GM12878 (cell line): Measurements from ENCODE around the gene ADH6. TPM values are rescaled to one million over a fixed set of nuclear protein-coding genes. Genes with fewer than 3 reads are reported as not detected.

Experiments used
- ATAC-seq: fragments of 200-7000 bp; cut with Tn5 transposase; 3 replicates; pipeline ENCODE4 v1.9.1; 2020; ENCODE audit warnings: mild to moderate bottlenecking, moderate library complexity
- BruUV-seq: library from RNA; stranded (reverse); fragments of 400-500 nt; replicated peaks from 2 replicates; lab custom pipeline; 2021; lab: Mats Ljungman, UMichigan
- CTCF ChIA-PET: fragments of 300-600 bp; sonication (Branson Sonifier 250); formaldehyde crosslinking; extraction: SDS; loops from one replicate; lab custom pipeline; 2021; ENCODE audit warnings: inconsistent platforms; lab: Yijun Ruan, JAX
- POLR2A ChIA-PET: fragments of 350-600 bp; formaldehyde crosslinking; extraction: SDS; loops from one replicate; lab custom pipeline; 2021; ENCODE audit warnings: inconsistent platforms; lab: Charles Lee
- RAD21 ChIA-PET: fragments of 300-600 bp; sonication (Branson Sonifier 250); formaldehyde crosslinking; loops from one replicate; lab custom pipeline; 2023; ENCODE audit warnings: antibody characterized with exemption; ENCODE audit not compliant: unreplicated experiment; lab: Charles Lee
- SMC1A ChIA-PET: fragments of 300-600 bp; sonication (Branson Sonifier 250); formaldehyde crosslinking; loops from one replicate; lab custom pipeline; 2023; ENCODE audit not compliant: unreplicated experiment, uncharacterized antibody; lab: Charles Lee
- DNase-seq: peaks from one replicate; pipeline ENCODE4 v3.0.0-alpha.2; 2011; ENCODE audit warnings: low read depth, low spot score
- FAIRE-seq: peaks from 3 replicates; lab custom pipeline; 2011; peaks lifted over from hg19 to GRCh38; lab: Jason Lieb, UNC
- H2AFZ ChIP-seq: 2 replicates; pipeline ENCODE4 v1.6.0; 2011; ENCODE audit warnings: low read depth, low read length, control low read depth; ENCODE audit not compliant: control insufficient read depth
- H3K27ac ChIP-seq: 2 replicates; pipeline ENCODE4 v1.5.1; 2011; ENCODE audit warnings: control low read depth; ENCODE audit not compliant: control insufficient read depth, insufficient read depth
- H3K27me3 ChIP-seq, 2 experiments: replicated peaks in 1 of 2; 2 replicates each; pipeline versions ENCODE4 v1.6.0 to v1.6.1; 2011; ENCODE audit warnings: low read length in 1 of 2; ENCODE audit not compliant: control insufficient read depth in 2 of 2, insufficient read depth in 2 of 2
- H3K36me3 ChIP-seq, 2 experiments: 2 replicates each; pipeline ENCODE4 v1.5.1; 2011; ENCODE audit warnings: low read length in 1 of 2; ENCODE audit not compliant: control insufficient read depth in 2 of 2, insufficient read depth in 2 of 2
- H3K4me1 ChIP-seq: 2 replicates; pipeline ENCODE4 v1.6.1; 2011; ENCODE audit warnings: mild to moderate bottlenecking, low read length, moderate library complexity, mixed read lengths; ENCODE audit not compliant: control insufficient read depth, insufficient read depth
- H3K4me2 ChIP-seq: 2 replicates; pipeline ENCODE4 v1.6.0; 2011; ENCODE audit warnings: control low read depth; ENCODE audit not compliant: control insufficient read depth, insufficient read depth
- H3K4me3 ChIP-seq: fragments of 200-600 bp; sonication (generic); 2 replicates; pipeline ENCODE4 v1.5.1; 2016
- H3K79me2 ChIP-seq: 2 replicates; pipeline ENCODE4 v1.6.0; 2011; ENCODE audit warnings: low read length; ENCODE audit not compliant: control insufficient read depth, insufficient read depth
- H3K9ac ChIP-seq: 2 replicates; pipeline ENCODE4 v1.8.0; 2011; ENCODE audit warnings: low read length, control low read depth, mixed read lengths; ENCODE audit not compliant: control insufficient read depth, insufficient read depth
- H3K9me3 ChIP-seq: replicated peaks from 3 replicates; pipeline ENCODE4 v1.5.1; 2011; ENCODE audit warnings: mild to moderate bottlenecking, low read length; ENCODE audit not compliant: control insufficient read depth, insufficient read depth
- H4K20me1 ChIP-seq: 2 replicates; pipeline ENCODE4 v1.6.0; 2011; ENCODE audit not compliant: control insufficient read depth, insufficient read depth
- CBX3 ChIP-seq: fragments of 200-600 bp; sonication (generic); IDR thresholded peaks from 2 replicates; pipeline ENCODE4 v1.6.1; 2016; ENCODE audit warnings: low read depth, borderline replicate concordance
- EED ChIP-seq: sonication (generic); IDR thresholded peaks from 2 replicates; pipeline ENCODE4 v1.6.1; 2016; ENCODE audit warnings: antibody characterized with exemption, low read depth
- HDGF ChIP-seq: fragments of 450-650 bp; IDR thresholded peaks from 2 replicates; pipeline ENCODE4 v1.6.1; 2016; ENCODE audit warnings: antibody characterized with exemption
- HSF1 ChIP-seq: fragments of 150-350 bp; IDR thresholded peaks from 2 replicates; pipeline ENCODE4 v1.6.1; 2014; ENCODE audit warnings: mild to moderate bottlenecking, low read depth, low read length
- MTA2 ChIP-seq: fragments of 450-650 bp; IDR thresholded peaks from 2 replicates; pipeline ENCODE4 v1.6.1; 2016; ENCODE audit warnings: low read depth, mild to moderate bottlenecking, moderate library complexity
- PBX3 ChIP-seq: IDR thresholded peaks from 2 replicates; pipeline ENCODE4 v1.6.1; 2011; ENCODE audit warnings: mild to moderate bottlenecking, low read depth, low read length, moderate library complexity; ENCODE audit not compliant: insufficient replicate concordance
- WGBS: methylation state at CpG from one replicate; pipeline ENCODE4 v1.1.6; 2016; ENCODE audit warnings: low lambda C conversion rate; ENCODE audit not compliant: insufficient replicate concordance, insufficient coverage; ENCODE audit errors: missing lambda C conversion rate; 5-methylcytosine and 5-hydroxymethylcytosine counted together
- in situ Hi-C: fragments of 300-500 bp; cut with MboI; formaldehyde crosslinking; loops from 9 replicates; pipeline ENCODE4 v1.14.3; 2018; ENCODE audit warnings: mixed read lengths
- intact Hi-C: fragments of 100-400 bp; cut with micrococcal nuclease; formaldehyde crosslinking; loops from one replicate; pipeline ENCODE4 v1.14.2; 2022; ENCODE audit not compliant: unreplicated experiment
- polyA plus RNA-seq, 11 experiments: library from polyadenylated mRNA; depleted of rRNA in 4 of 11; unstranded in 6 of 11; stranded (reverse) in 5 of 11; fragments of >200 nt; fragmentation: Nextera tagmentation in 4 of 11; fragmentation: Illumina TruSeq in 1 of 11; extraction: Ambion mirVana in 4 of 11; extraction: Trizol in 1 of 11; gene quantifications; 1 replicate in 1 of 11; 2 replicates in 10 of 11; pipeline versions ENCODE4 v1.2.1 to v1.2.3, GENCODE V29; 2011 to 2016; ENCODE audit warnings: inconsistent platforms in 2 of 11, missing spikeins in 2 of 11, low read depth in 1 of 11
- total RNA-seq, 4 experiments: library from RNA; depleted of rRNA in 3 of 4; stranded (reverse); fragments of >200 nt in 3 of 4; fragmentation: Illumina TruSeq in 1 of 4; extraction: Trizol in 1 of 4; gene quantifications; 2 replicates each; pipeline versions ENCODE4 v1.2.1 to v1.2.3, GENCODE V29; 2013 to 2021
- TF ChIP-seq, protein P1 (sequence below): IDR thresholded peaks from 2 replicates; pipeline ENCODE4 v1.6.1; 2012; ENCODE audit warnings: mild to moderate bottlenecking, low read depth, low read length
- TF ChIP-seq, protein P2 (sequence below): IDR thresholded peaks from 2 replicates; pipeline ENCODE4 v1.6.1; 2012; ENCODE audit warnings: low read depth, low read length, improper control_type of control experiment
- TF ChIP-seq, protein P3 (sequence below): fragments of 450-650 bp; IDR thresholded peaks from 2 replicates; pipeline ENCODE4 v1.6.1; 2017; ENCODE audit warnings: low read depth, mild to moderate bottlenecking, moderate library complexity
- TF ChIP-seq, protein P4 (sequence below): fragments of 450-650 bp; IDR thresholded peaks from 2 replicates; pipeline ENCODE4 v1.6.1; 2017; ENCODE audit warnings: borderline replicate concordance

ADH6 gene
- total and polyA plus RNA-seq, 10 of the 15 experiments (the other 5 are each of a cell fraction or from before 2014, with no cell fraction given), result 0.03 to 0.16 TPM; not detected in 8

DNA sequence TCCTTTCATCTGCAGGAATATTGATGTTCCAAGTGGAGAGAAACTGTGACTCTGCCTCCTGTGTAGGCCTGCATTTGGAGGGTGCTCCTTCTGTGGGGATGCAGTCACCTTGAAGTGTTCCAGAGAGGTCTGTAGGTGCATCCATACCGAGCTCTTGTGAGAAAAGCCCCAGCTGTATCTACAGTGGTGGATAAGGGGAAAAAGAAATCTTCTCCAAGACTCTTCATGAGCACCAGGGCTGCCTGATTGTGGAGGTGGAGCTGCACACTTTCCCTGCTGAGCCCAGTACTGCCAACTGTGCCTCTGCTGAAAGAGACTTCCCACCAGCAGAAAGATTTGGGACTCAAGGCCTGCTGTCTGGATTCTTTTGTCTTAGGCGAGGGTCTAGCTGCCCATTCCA lies 39.9 kb downstream of the ADH6 start:
- Histone ChIP-seq H3K9me3 (no peaks in the 10 kb centered on the region), H3K27me3 (no peaks in the 10 kb centered on the region), H3K4me3 (no peak overlapping the region), H3K79me2 (no peaks in the 10 kb centered on the region), H2AFZ (no peak overlapping the region), H3K4me2 (no peak overlapping the region), H3K4me1 (no peaks in the 10 kb centered on the region), H3K9ac (no peak overlapping the region), H4K20me1 (no peaks in the 10 kb centered on the region), H3K36me3 (no peaks in the 10 kb centered on the region), H3K27ac (no peak overlapping the region)
- DNase-seq (no peak), FAIRE-seq (no peak), ATAC-seq (no peak)
- 6% methylated on average over 1 of the region's 2 CpGs for WGBS
- ChIA-PET POLR2A (no interaction called here), SMC1A (interaction anchor here (0.6 to 1.5 kb wide), 2 partner anchors 12 to 173 kb away, joined by 3 read pairs; partner anchors contain the start of gene ADH1C), CTCF (no interaction called here), RAD21 (no interaction called here)
- intact Hi-C loops (no loop called here), in situ Hi-C loops (no loop called here)
- TF ChIP-seq MTA2 (no peak), HDGF (no peak), PBX3 (no peak), CBX3 (no peak), EED (no peak), HSF1 (no peak)
- TF ChIP-seq, protein P1, sequence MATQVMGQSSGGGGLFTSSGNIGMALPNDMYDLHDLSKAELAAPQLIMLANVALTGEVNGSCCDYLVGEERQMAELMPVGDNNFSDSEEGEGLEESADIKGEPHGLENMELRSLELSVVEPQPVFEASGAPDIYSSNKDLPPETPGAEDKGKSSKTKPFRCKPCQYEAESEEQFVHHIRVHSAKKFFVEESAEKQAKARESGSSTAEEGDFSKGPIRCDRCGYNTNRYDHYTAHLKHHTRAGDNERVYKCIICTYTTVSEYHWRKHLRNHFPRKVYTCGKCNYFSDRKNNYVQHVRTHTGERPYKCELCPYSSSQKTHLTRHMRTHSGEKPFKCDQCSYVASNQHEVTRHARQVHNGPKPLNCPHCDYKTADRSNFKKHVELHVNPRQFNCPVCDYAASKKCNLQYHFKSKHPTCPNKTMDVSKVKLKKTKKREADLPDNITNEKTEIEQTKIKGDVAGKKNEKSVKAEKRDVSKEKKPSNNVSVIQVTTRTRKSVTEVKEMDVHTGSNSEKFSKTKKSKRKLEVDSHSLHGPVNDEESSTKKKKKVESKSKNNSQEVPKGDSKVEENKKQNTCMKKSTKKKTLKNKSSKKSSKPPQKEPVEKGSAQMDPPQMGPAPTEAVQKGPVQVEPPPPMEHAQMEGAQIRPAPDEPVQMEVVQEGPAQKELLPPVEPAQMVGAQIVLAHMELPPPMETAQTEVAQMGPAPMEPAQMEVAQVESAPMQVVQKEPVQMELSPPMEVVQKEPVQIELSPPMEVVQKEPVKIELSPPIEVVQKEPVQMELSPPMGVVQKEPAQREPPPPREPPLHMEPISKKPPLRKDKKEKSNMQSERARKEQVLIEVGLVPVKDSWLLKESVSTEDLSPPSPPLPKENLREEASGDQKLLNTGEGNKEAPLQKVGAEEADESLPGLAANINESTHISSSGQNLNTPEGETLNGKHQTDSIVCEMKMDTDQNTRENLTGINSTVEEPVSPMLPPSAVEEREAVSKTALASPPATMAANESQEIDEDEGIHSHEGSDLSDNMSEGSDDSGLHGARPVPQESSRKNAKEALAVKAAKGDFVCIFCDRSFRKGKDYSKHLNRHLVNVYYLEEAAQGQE, result no peak
- TF ChIP-seq, protein P2, sequence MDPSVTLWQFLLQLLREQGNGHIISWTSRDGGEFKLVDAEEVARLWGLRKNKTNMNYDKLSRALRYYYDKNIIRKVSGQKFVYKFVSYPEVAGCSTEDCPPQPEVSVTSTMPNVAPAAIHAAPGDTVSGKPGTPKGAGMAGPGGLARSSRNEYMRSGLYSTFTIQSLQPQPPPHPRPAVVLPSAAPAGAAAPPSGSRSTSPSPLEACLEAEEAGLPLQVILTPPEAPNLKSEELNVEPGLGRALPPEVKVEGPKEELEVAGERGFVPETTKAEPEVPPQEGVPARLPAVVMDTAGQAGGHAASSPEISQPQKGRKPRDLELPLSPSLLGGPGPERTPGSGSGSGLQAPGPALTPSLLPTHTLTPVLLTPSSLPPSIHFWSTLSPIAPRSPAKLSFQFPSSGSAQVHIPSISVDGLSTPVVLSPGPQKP, result no peak
- TF ChIP-seq, protein P3, sequence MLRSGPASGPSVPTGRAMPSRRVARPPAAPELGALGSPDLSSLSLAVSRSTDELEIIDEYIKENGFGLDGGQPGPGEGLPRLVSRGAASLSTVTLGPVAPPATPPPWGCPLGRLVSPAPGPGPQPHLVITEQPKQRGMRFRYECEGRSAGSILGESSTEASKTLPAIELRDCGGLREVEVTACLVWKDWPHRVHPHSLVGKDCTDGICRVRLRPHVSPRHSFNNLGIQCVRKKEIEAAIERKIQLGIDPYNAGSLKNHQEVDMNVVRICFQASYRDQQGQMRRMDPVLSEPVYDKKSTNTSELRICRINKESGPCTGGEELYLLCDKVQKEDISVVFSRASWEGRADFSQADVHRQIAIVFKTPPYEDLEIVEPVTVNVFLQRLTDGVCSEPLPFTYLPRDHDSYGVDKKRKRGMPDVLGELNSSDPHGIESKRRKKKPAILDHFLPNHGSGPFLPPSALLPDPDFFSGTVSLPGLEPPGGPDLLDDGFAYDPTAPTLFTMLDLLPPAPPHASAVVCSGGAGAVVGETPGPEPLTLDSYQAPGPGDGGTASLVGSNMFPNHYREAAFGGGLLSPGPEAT, result no peak
- TF ChIP-seq, protein P4, sequence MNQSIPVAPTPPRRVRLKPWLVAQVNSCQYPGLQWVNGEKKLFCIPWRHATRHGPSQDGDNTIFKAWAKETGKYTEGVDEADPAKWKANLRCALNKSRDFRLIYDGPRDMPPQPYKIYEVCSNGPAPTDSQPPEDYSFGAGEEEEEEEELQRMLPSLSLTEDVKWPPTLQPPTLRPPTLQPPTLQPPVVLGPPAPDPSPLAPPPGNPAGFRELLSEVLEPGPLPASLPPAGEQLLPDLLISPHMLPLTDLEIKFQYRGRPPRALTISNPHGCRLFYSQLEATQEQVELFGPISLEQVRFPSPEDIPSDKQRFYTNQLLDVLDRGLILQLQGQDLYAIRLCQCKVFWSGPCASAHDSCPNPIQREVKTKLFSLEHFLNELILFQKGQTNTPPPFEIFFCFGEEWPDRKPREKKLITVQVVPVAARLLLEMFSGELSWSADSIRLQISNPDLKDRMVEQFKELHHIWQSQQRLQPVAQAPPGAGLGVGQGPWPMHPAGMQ, result no peak
- no TSS peak for BruUV-seq
